HG03342 (cell line): ENCODE data around the gene TP53RK.
"Not testable (repeated sequence)": the region's sequence is repeated elsewhere in the genome, so short reads cannot be mapped to it uniquely, and the experiment has no call there.

Source experiments
- ATAC-seq: cut with Tn5 transposase; IDR thresholded peaks from one replicate; pipeline ENCODE4 v1.9.1; 2021; ENCODE audit warnings: mild to moderate bottlenecking, moderate library complexity; ENCODE audit not compliant: unreplicated experiment

TP53RK gene

GRCh38 chr20:46683939-46684750, 5.1 kb downstream of the TP53RK start:
- no peak for ATAC-seq

GRCh38 chr20:46683668-46683938, 5.6 kb downstream of the TP53RK start:
- ATAC-seq = no peak

DNA sequence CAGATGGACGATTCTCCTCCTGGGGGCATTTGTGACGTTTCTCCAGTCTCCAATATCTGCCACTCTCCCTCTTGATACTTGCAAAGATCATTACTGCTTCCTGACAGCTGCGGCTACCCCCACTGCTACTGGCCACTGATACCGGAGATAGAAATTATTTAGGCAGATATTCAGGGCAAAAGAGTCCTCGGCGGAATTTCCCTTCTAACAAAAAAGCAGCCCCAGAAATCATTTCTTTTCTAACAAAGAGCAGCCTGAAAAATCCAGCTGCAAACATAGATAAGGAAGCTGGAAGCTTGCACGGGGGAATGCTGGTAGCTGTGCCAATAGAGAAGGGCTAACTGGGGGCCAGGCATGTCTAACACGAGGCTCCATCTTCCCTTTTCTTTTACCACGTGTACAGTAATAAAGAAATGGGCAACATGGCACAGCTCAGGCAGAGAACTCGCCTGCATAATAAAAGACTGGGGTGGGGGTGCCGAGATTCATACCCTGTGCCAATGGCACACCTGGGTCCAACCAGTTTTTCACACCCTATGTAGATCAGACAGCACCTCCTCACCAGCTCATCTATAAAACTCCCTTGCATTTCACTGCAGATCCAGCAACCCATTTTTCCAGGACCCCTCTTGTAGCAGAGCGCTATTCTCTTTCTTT, 6.1 kb downstream of the TP53RK start:
- no peak for ATAC-seq

- no peak for ATAC-seq
Observed at GRCh38 chr20:46682063-46682821, 7.0 kb downstream of the TP53RK start.

- ATAC-seq = no peak
Observed at GRCh38 chr20:46681032-46681854, 8.0 kb downstream of the TP53RK start.

GRCh38 chr20:46680684-46681031, 8.6 kb downstream of the TP53RK start:
- ATAC-seq = no peak

GRCh38 chr20:46678516-46678915, 10.7 kb downstream of the TP53RK start:
- no peak for ATAC-seq

DNA sequence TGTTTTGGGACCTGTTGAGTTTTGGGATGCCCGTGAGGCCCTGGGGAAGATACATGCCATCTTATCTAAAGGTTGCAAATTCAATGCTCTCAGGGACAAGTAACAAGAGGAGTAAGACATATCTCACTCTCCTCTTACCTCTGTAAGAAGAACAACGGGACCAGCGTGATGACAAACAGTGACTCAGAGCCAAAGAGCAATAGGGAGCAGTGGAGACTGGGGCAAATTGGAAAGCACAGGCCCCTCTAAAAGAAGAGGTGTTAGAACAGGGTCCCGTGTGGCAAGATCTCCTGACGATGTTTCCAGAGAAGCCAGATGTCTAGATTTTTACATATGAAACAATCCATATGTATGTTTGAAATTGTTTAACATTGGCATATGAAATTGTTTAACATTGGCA, 11.6 kb downstream of the TP53RK start:
- ATAC-seq = no peak

DNA sequence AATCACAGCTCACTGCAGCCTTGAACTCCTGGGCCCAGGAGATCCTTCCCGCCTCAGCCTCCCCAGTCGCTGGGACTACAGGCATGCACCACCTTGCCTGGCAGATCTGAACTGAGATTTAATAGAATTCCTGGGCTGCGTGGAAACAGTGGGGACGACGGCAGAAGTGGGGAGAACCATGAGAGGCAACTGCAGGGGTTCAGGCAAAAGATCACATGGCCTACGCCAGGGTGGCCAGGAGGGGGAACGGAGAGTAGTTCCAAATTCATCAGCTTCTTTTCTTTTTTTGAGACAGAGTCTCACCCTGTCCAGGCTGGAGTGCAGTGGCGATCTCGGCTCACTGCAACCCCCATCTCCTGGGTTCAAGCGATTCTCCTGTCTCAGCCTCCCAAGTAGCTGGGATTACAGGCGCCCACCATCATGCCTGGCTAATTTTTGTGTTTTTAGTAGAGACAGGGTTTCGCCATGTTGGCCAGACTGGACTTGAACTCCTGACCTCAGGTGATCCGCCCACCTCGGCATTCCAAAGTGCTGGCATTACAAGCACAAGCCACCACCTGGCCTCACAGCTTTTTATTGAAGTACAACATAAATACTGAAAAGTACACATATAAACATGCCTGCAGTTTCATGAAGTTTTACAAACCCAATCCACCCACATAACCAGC, 12.5 kb downstream of the TP53RK start:
- ATAC-seq = not testable (repeated sequence)

DNA sequence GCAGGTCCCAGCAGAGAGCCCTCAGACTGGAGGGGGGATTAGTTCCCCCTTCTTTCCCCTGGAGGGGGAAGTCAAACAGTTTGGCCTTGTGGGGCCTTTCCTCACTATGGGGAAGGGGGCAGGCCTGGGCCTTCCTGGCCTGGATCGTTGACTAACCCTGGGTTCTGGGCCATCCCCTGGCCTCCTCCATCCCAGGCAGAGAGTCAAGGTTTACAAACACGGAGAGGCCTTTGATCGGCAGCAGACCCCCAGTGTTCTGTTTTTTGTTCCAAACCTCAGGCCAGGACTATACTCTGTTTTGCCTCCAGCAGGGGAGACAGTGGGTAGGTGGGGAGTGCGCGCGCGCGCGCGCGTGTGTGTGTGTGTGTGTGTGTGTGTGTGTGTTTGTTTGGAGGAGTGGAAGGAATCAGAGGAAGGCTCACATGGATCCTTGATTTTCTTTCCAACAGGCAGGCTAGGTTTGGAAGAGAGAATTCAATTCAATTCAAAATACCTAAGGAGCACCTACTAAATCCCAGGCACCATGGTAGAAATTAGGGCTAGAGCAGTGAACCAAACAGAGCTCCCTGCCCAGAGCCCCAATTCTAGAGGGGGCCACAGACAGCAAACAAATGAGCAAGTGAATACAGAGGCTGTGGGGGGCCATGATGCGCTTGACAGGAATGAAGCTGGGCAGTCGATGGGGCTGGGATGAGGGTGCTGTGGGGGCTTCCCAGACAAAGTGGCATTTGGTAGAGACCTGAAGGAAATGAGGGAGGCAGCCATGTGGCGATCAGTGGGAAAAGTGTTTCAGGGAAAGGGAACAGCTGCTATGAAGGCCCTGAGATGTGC, 14.8 kb downstream of the TP53RK start:
- no peak for ATAC-seq

- no peak for ATAC-seq
Observed at GRCh38 chr20:46673394-46674252, 15.6 kb downstream of the TP53RK start.

GRCh38 chr20:46672543-46673148, 16.6 kb downstream of the TP53RK start:
- no peak for ATAC-seq

GRCh38 chr20:46671866-46672542, 17.2 kb downstream of the TP53RK start:
- ATAC-seq = no peak

DNA sequence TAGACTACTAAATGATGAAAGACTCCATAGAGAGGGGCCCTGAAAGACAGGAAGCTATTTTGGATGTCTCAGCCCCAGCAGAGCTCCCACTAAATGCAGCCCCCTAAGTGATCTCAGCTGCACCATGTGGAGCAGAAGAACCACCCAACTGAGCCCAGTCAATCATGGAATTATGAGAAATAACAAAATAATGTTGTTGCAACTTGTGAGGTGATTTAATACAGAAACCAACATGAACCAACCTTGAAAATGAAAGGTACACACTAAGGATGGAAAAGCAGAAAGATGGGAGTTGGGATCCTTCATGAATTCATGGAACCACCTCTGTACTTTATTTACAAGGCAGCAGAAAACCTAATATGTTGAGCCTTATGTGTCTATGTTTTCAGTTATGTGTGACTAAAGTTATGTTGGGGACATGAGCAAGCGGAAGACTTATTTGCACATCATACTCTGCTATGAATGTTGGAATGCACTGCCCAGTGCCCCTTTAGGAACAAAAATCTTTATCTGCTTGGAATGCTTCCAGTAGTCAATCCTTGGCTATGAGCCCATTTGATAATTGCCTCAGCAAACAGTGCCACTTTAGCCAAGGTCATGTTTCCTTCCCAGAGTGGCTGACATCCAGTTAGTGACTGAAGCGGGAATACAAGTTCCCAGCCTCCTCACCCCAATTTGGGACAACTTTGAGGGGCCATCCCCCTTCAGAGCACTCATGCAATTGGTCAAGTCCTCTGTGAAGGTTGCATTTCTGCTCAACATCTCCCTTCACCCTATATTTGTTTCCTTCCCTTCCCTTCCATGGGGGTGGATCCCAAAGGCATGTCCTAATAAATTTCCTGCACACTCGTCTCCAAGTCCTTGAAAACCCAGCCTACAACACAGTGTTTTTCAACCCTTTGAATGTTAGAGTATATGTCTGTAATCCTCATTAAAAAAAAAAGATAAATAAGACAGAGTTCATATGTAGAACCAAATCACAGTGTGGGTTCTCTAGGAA, 18.4 kb downstream of the TP53RK start:
- no peak for ATAC-seq

- ATAC-seq = no peak
Observed at GRCh38 chr20:46670228-46670584, 19.0 kb downstream of the TP53RK start.

- no peak for ATAC-seq
Observed at GRCh38 chr20:46666818-46667515, 22.3 kb downstream of the TP53RK start.
